GM21423 (cell line): Measurements from ENCODE around the gene PPP2R2C.

Source experiments
- ATAC-seq: cut with Tn5 transposase; IDR thresholded peaks from one replicate; pipeline ENCODE4 v1.9.1; 2021; ENCODE audit warnings: mild to moderate bottlenecking, moderate library complexity; ENCODE audit not compliant: unreplicated experiment

Gene PPP2R2C

DNA sequence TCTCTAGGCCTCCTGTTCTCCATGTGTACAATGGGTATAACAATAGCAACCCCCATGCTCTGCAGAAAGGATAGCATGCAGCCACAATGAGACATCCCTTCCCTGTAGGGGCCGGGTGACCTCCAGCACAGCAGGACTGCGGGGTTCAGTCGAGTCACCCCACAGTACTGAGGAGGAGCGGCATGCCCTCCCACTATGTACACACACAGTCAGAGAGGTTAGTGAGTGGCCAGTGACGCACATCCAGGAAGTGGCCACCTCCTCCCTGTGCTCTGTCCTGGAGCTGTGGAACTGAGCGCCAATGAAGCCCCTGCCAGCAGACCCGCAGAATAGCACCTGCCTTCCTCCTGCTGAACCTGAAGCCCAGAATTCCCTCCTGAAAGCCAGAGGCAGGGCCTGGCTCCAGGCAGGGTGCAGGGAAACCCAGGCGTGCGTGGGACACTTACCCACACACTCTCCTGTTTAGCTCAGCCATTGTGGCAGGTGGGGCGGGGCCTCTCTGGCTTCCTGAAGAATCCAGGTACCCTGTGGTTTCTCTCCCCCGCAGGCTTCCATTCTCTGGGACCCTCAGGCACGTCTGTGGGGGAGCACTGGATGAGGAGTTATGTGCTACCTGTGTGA is 152.8 kb downstream of the PPP2R2C start:
- no peak for ATAC-seq

DNA sequence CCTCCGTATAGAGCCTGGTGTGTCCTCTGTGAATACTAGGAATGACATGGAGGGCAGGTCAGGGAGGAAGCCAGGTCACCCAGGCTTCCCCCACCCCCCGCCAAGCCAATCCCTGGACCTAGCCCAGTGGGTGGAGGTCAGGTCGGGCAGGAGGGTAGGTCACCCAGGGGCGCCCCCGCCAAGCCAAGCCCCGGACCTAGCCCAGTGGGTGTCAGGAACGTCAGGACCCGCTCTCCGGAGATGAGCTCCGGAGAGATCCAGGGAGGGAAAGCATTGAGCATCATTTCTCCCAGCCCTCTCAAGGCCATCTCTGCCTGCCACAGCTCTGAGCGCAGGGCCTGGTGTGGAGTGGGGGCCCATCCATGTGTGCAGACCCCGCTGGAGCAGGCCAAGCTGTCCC is 154.2 kb downstream of the PPP2R2C start:
- no peak for ATAC-seq

DNA sequence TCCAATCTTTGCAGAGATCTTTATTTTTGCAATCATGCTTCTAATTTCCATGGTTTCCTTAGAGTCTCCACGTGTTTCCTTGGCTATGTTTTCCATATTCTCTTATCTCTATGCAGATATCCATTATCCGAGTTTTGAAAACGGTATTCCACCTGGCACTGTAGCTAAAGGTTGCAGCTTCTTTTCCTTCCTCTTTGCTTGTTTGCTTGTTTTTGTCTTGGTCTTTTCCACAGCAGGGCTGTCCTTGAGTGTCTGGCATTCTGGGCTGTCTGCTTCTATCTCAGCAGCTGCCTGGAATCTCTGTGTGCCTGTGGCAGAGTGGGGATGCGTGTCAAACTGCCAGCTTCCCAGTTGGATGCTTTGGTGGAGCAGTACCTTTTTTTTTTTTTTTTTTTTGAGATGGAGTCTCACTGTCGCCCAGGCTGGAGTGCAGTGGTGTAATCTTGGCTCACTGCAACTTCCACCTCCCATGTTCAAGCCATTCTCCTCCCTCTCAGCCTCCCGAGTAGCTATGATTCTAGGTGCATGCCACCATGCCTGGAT is 155.9 kb downstream of the PPP2R2C start:
- ATAC-seq = no peak

DNA sequence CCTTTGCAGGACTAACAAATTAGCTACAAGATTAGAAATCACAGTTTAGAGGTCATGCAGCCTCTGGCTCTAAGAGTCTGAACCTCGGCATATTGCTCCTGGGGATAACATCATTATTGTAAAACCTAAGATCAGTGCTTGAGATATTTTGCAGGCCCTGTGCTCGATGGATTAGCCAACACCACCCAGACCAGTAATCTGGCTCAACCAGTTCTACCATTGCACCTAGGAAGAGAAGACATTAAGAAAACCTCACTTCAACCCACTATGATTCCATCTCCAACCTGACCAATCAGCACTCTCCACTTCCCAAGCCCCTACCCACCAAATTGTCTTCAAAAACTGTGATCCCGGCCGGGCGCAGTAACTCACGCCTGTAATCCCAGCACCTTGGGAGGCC is 159.2 kb downstream of the PPP2R2C start:
- ATAC-seq = no peak

DNA sequence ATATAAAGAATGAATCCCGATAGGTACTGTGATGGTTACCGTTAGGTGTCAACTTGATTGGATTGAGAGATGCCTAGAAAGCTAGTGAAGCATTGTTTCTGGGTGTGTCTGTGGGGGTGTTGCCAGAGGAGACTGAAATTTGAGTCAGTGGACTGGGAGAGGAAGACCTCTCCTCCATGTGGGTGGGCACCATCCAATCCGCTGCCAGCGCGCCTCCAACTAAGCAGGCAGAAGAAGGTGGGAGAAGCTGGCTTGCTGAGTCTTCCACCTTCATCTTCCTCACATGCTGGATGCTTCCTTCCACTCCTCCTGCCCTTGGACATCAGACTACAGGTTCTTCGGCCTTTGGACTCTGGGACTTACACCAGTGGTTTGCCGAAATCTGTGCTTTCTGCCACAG is 162.6 kb downstream of the PPP2R2C start:
- ATAC-seq = no peak

DNA sequence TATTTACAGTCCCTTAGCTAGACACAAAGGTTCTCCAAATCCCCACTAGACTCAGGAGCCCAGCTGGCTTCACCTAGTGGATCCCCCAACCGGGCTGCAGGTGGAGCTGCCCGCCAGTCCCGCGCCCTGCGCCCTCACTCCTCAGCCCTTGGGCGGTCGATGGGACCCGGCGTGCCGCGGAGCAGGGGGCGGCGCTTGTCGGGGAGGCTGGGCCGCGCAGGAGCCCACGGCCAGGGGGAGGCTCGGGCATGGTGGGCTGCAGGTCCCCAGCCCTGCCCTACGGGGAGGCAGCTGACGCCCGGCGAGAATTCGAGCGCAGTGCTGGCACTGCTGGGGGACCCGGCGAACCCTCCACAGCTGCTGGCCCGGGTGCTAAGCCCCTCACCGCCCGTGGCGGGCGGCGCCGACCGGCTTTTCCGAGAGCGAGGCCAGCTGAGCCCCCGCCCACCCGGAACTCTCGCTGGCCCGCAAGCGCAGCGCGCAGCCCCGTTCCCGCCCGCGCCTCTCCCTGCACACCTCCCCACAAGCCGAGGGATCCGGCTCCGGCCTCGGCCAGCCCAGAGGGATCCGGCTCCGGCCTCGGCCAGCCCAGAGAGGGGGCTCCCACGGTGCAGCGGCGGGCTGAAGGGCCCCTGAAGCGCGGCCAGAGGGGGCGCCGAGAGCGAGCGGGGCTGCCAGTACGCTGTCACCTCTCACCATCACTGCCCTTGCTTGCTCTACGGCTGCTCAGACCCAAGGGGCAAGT is 163.3 kb downstream of the PPP2R2C start:
- no peak for ATAC-seq

DNA sequence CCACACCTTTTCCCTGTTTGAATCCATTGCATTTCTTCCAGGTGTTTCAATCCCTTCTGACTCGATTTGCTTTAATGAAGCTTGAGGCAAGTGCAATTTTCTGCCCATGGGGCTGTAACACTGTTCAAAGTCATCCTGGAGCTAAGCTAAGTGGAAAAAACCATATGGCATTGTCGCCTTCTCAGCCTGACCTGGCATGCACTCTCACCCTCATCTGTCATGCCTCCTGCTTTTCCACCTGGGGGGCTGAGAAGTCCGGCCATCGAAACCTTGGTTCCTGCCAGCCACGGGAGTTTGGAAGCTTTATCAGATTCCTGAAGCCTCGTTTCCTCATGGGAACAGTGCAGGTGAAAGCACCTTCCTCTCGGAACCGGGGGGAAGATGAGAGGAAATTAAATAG is 164.5 kb downstream of the PPP2R2C start:
- no peak for ATAC-seq

DNA sequence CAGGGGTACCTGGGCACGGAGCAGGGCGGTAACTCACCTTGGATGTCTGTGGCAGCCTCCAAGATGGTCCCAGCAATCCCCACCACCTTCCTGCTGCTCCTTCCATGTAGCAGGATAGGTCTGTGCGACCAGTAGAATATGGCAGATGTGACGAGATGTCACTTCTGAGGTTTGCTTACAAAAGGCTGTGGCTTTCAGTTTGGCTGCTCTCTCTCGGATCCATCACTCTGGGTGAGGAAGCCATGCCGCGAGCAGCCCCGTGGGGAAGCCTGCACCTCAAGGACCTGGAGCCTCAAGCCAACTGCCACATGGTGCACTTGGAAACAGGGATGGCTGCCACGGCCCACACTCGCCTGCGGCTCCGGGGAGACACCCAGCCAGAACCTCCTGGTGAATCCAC is 165.2 kb downstream of the PPP2R2C start:
- no peak for ATAC-seq

DNA sequence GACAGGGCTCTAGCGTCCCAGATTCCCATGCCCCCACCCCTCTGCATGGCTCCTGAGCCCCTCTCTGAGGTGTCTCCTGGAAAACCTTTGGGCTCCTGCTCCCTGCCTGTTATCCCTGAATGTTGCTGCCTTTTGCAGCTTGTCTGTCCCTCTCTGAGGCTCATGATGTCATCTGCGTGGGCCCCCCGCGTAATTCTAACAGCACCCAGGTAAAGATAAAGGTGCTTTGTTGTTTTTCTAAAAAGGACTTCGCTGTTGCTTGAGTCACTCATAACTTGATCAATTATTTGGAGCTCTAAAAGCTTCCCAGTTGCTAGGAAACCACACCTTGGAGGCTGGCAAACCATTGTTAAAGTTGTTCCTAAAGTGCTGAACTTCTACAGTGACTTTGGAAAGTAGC is 166.1 kb downstream of the PPP2R2C start:
- ATAC-seq = no peak

DNA sequence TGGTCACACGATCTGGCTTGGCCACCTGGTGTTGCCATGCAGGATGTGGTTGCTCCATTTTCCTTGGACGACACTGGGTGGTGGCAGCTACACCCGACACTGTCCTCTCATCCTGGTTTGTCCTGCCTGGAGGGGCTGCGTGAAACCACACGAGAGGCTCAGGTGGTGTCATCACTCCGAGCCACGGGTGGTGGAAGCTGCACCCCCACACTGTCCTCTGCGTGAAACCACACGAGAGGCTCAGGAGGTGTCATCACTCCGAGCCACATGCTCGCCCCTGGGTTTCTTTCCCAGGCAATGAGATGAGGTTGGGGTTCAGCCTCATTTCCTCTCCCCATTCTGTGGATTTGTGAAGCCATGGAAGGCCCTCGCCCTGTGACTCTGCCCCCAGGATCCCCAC is 168.5 kb downstream of the PPP2R2C start:
- no peak for ATAC-seq

DNA sequence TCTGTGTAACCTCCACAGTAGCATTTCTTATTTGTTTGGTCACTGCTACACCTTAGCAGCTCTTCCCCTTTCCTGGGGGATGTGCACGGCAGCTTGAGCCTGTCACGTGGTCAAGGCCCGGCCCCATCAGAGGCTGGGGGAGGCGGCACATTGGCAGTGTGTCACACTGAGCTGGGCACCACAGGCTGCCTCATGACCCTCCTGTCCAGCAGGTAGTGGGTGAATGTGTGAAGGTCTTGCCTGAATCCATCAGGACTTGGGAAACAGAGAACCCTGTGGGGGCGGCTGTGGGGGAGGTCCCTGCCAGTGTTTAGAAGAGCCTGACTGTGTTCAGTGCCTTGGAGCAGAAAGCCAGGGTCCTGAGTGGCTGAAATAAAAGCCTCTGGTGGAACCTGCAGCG is 169.5 kb downstream of the PPP2R2C start:
- no peak for ATAC-seq

DNA sequence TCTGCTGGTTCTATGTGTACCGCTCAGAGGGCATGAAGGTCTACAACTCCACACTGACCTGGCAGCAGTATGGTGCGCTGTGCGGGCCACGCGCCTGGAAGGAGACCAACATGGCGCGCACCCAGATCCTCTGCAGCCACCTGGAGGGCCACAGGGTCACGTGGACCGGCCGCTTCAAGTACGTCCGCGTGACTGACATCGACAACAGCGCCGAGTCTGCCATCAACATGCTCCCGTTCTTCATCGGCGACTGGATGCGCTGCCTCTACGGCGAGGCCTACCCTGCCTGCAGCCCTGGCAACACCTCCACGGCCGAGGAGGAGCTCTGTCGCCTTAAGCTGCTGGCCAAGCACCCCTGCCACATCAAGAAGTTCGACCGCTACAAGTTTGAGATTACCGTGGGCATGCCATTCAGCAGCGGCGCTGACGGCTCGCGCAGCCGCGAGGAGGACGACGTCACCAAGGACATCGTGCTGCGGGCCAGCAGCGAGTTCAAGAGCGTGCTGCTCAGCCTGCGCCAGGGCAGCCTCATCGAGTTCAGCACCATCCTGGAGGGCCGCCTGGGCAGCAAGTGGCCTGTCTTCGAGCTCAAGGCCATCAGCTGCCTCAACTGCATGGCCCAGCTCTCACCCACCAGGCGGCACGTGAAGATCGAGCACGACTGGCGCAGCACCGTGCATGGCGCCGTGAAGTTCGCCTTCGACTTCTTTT is 170.5 kb downstream of the PPP2R2C start:
- ATAC-seq = no peak

DNA sequence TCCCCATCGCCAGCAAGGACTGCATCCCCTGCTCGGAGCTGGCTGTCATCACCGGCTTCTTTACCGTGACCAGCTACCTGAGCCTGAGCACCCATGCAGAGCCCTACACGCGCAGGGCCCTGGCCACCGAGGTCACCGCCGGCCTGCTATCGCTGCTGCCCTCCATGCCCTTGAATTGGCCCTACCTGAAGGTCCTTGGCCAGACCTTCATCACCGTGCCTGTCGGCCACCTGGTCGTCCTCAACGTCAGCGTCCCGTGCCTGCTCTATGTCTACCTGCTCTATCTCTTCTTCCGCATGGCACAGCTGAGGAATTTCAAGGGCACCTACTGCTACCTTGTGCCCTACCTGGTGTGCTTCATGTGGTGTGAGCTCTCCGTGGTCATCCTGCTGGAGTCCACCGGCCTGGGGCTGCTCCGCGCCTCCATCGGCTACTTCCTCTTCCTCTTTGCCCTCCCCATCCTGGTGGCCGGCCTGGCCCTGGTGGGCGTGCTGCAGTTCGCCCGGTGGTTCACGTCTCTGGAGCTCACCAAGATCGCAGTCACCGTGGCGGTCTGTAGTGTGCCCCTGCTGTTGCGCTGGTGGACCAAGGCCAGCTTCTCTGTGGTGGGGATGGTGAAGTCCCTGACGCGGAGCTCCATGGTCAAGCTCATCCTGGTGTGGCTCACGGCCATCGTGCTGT is 171.2 kb downstream of the PPP2R2C start:
- no peak for ATAC-seq

DNA sequence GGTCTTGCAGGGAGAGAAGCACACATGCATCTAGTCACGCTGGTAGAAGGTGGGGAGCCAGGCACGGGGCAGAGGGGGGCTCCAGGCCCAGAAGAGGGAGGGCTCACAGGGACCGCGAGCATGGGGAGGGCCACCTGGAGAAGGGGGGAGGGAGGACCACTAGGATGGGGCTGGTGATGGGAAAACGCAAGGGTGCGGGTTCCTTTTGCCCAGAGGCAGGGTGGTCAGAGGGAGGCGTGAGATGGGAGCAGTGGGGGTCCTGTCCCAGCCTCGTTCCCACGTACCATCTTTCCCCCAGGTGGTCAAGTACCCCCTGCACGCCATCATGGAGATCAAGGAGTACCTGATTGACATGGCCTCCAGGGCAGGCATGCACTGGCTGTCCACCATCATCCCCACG is 172.1 kb downstream of the PPP2R2C start:
- ATAC-seq = no peak

DNA sequence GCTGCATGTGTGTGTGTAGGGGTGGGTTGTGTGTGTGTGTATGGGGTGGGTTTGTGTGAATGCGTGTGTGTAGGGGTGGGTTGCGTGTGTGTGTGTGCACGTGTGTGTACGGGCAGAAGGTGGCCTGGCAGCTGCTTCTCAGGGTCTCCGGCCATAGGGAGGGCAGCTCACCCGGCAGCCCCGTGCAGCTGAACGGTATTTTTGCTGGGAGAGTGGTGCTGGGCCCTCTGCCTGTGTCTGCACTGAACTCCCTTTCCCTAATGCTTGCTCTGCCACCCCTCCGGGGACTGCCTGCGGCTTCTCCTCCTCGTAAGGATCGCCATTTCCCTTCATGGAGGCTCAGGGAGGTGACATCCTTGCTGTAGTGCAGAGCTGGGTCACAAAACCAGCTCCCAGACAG is 172.5 kb downstream of the PPP2R2C start:
- no peak for ATAC-seq

DNA sequence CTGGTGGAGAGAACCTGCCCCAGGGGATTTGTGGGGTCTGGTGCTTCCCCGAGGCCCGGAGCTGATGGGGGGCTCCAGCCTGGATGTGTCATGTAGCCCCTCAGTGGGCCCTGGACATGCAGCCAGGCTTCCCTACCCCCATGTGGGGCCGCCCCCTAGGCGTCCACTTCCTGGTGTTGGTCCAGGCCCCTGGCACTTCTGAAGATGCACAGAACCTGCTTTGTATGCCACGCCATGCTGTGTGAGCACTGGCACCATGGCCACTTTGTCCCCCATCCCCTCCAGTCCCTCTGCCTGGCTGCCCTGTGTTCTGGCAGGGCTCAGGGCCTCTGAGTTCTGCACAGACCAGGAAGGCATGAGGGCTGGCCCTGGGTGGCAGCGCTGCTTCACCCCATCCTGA is 173.6 kb downstream of the PPP2R2C start:
- no peak for ATAC-seq

DNA sequence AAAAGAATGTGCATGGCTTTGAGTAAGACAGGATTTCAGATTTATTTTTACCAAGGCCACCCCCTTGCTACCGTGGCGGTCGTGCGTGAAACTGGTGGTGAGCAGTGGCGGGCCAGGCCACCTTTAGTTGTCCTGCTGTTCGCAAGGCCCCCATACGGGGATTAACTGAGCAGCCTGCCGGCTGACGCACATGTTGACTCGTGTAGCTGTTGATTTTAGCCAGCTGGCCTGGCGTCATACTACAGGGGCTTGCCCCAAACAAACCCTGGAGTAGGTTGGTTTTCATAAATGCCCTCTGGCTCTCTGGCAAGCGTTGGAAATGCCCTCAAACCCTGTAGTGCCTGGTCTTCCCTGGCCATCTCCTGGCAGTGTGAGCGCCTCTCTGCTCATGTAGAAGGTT is 174.4 kb downstream of the PPP2R2C start:
- no peak for ATAC-seq

DNA sequence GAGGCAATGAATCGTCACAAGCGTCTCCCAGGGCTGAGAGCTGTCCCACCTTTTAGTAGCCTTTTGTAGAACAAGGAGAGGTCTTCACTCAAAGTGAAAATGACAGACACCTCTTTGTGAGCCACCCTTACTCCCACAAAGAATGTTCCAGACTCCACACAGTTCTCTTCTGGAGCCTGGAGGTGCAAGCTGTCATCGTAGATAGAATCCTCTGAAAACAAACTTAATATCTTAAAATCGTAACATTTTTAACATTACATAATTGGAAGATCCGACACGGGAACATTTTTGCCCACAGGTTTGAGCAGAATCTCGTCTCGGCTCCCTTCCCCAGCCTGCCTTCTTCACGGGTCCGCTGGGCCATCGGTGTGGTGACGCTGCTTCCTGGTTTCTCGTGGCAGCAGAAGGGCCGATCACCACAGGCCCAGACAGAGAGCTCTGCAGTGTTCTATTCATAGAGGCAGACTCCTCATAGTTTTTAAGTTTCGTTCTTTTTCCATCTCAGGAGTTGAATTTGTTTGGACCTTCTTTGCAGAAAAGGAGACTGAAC is 175.1 kb downstream of the PPP2R2C start:
- no peak for ATAC-seq

DNA sequence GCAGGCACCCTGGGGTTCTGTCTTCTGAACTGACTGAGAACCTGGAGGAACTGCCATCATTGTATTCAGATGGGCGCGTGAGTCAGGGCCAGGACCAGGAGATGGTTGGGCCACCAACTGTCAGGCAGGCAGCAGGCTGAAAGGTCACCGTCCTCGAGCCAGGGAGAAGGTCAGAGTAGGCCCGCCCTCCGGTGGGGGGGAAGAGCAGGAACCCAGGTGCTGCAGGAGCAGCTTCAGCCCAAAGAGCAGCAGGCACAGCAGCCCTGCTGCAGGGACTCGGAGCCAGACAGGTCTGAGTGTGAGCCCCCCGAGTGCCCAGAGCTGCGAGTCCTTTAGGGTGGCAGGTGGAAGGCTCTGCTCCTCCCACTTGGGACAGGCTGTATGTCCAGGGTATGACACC is 176.4 kb downstream of the PPP2R2C start:
- no peak for ATAC-seq

DNA sequence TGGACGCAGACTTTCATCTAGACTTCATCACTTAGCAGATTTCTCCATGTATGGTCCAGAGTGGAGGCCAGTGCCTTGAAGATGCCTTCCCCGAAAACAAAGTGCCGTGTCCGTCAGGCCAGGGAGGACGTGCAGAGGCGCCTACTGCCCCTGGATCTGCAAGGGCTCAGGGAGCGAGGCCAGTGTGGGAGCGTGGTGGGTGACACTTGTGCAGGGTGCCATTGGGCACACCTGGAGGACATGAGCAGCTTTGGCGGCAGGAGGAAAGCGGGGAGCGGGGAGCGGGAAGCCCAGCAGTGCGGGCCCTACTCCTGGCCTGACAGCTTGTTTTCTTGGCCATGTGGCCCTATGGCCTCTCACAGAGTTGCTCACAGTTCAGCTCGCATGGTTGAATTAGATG is 176.9 kb downstream of the PPP2R2C start:
- ATAC-seq = no peak
